Stimulated activated CD8-positive, alpha-beta memory T cell treated with anti-CD3 and anti-CD28 coated beads, Interleukin-7, amount 100 ng/mL, for 1 hour (primary cell): ENCODE data around the gene APOA5.
"Not testable (repeated sequence)": the region's sequence is repeated elsewhere in the genome, so short reads cannot be mapped to it uniquely, and the experiment has no call there.

Experiments
- DNase-seq, 2 donors: peaks; one replicate each; pipeline ENCODE4 v3.0.0-alpha.2; 2020; ENCODE audit warnings: low read depth in 2 of 2

APOA5 gene, protein sequence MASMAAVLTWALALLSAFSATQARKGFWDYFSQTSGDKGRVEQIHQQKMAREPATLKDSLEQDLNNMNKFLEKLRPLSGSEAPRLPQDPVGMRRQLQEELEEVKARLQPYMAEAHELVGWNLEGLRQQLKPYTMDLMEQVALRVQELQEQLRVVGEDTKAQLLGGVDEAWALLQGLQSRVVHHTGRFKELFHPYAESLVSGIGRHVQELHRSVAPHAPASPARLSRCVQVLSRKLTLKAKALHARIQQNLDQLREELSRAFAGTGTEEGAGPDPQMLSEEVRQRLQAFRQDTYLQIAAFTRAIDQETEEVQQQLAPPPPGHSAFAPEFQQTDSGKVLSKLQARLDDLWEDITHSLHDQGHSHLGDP

DNA sequence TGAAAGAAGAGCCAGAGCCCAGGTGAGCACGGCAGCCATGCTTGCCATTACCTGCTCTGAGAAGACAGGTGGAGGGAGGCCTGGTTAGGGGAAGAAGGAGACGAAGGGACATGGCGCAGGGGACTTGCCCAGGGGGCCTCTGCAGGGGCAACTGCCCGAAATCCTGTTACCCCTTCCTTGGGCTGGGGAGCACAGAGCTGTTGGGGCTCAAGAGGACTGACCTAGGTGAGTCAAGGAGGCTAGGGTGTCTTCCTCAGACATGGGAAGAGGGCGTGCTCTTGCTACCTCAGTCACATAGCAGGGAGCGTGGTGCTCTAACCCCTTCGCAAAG is at the start of gene APOA5:
APOA5 (minus strand) TSS at position 67 of the 331 bp plus-strand sequence; CDS start at position 48, 19 bp downstream.
- no peak for DNase-seq

DNA sequence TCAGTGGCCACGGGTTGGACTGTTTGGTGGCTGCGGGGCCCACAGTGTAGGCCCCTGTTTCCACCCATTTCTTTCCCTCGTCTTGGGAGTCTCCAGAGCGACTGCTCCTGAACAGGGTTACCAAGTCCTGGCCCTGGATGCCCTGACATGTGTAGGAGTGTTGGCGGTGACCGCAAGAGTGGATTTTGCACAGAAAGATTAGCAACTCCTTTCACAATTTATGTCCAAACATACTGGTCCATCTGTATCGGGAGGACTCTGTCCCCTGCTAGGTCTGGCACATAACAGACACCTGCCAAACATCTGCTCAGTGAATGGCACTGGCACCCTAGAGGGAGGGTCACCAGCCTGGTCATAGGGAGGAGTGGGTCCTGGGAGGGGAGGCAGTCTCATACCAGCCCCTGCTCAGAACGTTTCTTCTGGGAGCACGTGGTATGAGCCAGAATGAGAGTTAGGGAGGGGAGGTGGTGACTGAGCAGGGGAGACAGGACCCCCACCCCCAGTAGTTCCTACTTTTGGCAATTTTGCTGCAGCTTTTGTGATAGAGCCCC is 49.1 kb upstream of the APOA5 start:
- DNase-seq, result no peak

DNA sequence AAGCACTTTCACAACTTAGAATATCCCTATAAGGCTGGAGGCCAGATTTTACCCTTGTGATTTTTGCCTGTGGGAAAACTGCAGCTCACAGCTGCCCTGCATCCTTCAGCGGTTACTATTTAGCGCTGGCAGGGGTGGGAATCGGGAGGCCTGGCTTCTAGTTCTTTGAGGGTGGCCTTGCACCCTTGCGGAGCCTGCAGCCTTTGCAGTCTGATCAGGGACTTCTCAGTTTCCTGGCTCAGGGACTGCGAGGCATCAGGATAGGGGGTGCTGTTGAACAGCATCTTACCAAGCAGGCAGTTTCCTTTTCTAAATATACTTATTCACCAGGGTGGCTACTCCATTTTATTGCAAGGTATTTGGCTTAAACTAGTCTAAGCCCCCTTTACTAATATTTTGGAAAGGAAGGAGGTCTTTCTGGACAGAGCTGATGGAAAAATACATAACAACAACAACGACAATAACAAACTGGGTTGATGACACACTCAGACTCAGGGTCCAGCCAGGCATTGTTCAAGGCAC is 48.6 kb upstream of the APOA5 start:
- no peak for DNase-seq

DNA sequence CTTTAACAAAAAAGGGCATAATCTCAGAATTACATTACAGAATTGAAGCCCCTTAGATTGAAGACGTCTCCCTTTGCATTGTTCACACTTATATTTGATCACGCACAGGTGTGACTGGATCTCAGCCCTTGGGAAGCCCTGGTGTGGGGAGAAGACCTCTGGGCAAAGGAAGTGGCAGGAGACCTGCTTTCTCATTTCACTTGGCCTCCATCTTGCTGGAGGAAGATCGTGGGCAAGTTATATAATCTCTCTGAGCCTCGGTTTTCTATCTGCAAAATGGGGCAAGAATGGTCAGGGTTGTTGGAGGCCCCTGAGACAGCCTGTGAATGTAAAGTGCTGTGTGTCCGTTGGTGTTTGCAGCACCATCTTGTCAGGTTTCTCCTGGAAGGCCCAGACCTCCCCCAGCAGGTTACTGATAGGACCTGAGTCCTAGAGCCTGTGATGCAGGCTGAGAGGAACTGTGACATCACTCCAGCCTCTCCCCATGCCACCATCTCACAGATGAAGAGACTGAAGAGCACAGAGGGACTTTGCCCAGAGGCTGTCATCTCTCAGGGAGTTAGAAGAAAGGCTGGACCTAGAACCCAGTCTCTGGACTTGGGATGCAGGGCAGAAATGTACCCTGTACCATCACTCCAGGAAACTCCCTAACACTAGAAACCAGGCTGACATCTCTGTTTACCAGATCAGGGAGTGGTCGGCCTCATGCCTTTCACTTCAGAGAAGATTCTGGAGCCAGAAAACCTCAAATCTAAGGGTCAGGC is 46.8 kb upstream of the APOA5 start:
- no peak for DNase-seq

DNA sequence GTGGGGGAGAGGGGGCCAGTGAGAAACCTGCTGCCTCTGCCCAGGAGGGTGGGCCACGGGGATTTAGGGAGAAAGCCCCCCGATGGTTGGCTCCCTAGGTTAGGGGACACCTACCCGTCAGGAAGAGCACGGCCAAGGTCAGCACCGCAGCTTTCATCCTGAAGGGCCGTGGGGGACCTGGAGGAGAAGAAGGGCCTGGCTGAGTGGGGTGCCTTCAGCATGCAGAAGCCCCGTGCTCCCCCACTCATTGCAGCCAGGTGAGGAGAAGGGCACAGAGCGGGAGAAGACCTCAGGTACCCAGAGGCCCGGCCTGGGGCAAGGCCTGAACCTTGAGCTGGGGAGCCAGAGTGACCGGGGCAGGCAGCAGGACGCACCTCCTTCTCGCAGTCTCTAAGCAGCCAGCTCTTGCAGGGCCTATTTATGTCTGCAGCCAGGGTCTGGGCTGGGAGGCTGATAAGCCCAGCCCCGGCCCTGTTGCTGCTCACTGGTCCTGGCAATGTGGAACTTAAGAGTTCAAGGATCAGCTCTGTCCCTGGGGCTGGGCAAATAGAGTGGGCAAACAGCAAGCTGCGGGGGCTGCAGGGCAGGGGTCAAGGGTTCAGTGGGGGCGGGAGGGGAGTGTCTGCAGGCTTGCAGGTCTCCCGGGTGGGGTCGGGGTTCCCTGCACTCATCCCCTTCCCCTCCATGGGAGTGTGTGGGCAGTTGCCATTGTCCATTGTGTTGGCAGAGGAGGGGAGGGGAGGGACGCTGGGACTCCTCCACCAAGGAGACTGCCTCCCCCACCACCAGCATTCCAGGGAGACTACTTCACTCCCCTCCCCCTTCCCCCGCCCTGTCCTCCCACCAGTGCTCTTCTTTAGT is 45.8 kb upstream of the APOA5 start, which contains the start of gene APOA1:
APOA1 (minus strand) TSS at position 392 of the 861 bp plus-strand sequence; CDS start at position 157, 235 bp downstream.
- no peak for DNase-seq

DNA sequence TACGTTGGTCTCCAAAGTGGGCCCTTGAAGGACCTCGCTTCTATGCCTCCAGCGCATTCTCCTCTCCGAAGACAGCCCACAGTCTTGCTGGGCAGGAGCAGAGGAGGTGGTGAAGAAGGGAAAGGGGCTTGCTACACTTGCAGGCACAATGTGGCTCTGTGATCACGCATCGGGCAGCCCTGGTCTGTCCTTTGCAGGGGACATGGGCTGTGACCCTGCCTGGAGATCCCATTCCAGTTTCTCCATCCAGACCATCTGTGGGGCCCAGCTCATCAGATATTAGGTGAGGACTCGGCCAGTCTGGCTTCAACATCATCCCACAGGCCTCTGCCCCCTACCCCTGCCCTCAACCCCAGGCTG is 44.9 kb upstream of the APOA5 start:
- no peak for DNase-seq

DNA sequence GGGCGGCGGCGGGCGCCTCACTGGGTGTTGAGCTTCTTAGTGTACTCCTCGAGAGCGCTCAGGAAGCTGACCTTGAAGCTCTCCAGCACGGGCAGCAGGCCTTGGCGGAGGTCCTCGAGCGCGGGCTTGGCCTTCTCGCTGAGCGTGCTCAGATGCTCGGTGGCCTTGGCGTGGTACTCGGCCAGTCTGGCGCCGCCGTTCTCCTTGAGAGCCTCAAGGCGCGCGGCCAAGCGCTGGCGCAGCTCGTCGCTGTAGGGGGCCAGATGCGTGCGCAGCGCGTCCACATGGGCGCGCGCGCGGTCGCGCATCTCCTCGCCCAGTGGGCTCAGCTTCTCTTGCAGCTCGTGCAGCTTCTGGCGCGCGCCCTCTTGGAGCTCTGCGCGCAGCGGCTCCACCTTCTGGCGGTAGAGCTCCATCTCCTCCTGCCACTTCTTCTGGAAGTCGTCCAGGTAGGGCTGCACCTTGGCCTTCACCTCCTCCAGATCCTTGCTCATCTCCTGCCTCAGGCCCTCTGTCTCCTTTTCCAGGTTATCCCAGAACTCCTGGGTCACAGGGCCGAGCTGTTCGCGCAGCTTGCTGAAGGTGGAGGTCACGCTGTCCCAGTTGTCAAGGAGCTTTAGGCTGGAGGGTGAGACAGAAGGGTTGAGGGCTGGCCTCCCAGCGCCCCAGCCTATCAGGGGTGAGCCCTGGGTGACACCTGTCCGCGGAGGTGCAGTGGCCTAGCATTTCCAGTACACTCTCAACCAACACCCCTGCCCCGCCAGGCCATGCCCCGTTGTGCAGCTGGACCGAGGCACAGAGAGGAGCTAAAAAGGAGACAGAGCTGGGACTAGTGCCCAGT is 44.3 kb upstream of the APOA5 start:
- peak; percentile 53 to 55 for DNase-seq

DNA sequence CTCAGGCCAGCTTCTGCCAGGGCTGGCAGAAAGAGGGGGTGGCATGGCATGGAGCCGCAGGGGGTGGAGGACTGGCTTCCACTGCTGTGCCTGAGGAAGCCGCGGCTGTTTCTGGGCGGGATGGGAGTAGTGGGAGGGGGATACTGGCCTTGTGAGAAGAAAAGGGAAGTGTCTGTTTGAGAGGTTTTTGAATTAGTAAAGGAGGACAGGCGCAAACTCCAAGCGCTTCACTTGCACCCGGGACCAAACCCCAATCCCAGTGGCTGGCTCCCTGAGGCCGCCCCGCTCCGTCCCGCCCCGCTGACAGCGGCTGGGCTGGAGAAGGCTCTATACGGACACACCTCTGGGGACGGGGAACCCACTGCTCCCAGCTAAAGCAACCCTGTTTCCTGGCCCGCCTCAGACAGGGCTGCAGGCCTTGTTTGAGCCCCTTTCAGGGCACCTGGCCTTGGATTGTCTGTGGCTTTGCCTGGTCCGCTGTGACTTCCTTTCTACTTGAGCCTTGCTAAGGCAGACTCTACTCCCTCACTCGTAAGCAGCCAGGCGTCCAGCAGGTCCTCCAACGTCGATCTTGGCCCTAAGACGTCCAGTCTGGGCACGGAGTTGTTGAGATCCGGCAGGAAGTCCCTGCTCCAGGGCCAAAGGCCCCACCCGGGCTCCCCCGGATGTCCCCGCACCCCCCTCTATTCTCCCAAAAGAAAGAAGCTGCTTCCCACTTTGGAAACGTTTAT is 43.5 kb upstream of the APOA5 start:
- no peak for DNase-seq

DNA sequence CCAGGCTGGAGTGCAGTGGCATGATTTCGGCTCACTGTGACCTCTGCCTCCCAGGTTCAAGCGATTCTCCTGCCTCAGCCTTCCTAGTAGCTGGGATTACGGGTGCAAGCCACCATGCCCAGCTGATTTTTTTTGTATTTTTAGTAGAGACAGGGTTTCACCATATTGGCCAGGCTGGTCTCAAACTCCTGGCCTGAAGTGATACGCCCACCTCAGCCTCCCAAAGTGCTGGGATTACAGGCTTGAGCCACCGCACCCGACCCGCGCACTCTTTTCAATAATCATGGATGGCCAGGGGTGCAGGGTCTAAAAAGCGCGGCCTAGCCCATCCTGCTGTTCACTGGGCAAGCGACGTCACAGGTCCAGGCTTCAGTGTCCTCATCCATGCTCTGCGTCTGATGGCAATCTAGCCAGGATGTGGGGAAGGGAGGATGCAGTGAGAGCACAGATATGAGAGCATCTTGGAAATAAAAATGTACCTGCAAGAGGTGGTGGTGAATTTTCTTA is 42.9 kb upstream of the APOA5 start:
- DNase-seq, result not testable (repeated sequence)

DNA sequence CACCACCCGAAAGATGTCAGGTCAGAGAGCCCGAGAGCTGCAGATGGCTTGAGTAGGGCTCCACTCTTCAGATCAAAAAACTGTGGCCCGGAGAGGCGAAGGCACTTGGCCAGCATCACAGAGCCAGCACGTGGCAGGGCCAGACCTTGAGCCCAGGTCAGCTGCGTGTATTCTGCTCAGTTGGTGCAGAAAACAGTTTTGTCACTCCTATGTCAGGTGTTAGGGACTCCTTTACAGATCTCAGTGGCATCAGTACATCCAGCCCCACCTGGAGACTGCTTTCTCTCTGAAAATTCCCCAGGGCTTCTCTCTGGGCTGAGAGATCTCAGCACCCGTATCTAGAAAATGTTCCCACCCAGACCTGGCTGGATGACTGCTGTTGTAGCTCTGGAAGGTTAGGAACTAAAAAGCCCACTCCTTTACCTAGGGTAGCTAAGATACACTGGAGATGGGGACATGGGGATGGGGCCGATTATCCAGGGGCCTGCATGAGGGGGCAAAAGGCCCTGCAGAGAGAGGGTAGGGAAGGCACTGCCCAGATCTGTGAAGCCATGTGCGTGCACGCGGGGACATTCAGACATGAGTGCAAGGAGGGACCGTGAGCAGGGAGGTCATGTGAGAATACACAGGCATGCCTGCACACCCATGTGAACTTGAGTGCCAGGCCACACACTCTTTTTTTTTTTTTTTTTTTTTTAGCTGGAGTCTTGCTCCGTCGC is 42.3 kb upstream of the APOA5 start:
- no peak for DNase-seq

DNA sequence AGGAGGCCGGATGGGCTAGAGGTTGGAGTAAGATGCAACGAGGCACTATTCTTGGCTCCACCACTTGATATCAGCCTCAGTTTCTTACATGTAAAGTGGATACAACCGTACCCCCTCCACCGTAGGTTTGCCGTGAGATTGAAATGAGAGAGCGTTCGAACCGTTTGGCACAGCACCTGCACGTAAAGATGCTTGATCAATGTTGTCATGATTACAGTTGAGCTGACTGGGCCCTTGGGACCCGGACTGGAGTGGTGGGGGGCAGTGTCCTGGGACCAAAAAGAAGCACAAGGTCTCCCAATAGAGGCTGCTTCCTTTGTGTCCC is 41.8 kb upstream of the APOA5 start:
- DNase-seq, result no peak

DNA sequence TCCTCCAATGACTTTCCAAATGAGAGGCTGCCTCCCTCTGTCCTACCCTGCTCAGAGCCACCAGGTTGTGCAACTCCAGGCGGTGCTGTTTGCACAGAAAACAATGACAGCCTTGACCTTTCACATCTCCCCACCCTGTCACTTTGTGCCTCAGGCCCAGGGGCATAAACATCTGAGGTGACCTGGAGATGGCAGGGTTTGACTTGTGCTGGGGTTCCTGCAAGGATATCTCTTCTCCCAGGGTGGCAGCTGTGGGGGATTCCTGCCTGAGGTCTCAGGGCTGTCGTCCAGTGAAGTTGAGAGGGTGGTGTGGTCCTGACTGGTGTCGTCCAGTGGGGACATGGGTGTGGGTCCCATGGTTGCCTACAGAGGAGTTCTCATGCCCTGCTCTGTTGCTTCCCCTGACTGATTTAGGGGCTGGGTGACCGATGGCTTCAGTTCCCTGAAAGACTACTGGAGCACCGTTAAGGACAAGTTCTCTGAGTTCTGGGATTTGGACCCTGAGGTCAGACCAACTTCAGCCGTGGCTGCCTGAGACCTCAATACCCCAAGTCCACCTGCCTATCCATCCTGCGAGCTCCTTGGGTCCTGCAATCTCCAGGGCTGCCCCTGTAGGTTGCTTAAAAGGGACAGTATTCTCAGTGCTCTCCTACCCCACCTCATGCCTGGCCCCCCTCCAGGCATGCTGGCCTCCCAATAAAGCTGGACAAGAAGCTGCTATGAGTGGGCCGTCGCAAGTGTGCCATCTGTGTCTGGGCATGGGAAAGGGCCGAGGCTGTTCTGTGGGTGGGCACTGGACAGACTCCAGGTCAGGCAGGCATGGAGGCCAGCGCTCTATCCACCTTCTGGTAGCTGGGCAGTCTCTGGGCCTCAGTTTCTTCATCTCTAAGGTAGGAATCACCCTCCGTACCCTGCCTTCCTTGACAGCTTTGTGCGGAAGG is 40.9 kb upstream of the APOA5 start:
- no peak for DNase-seq

DNA sequence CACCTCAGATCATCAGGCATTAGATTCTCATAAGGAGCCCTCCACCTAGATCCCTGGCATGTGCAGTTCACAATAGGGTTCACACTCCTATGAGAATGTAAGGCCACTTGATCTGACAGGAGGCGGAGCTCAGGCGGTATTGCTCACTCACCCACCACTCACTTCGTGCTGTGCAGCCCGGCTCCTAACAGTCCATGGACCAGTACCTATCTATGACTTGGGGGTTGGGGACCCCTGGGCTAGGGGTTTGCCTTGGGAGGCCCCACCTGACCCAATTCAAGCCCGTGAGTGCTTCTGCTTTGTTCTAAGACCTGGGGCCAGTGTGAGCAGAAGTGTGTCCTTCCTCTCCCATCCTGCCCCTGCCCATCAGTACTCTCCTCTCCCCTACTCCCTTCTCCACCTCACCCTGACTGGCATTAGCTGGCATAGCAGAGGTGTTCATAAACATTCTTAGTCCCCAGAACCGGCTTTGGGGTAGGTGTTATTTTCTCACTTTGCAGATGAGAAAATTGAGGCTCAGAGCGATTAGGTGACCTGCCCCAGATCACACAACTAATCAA is 40.2 kb upstream of the APOA5 start:
- no peak for DNase-seq

DNA sequence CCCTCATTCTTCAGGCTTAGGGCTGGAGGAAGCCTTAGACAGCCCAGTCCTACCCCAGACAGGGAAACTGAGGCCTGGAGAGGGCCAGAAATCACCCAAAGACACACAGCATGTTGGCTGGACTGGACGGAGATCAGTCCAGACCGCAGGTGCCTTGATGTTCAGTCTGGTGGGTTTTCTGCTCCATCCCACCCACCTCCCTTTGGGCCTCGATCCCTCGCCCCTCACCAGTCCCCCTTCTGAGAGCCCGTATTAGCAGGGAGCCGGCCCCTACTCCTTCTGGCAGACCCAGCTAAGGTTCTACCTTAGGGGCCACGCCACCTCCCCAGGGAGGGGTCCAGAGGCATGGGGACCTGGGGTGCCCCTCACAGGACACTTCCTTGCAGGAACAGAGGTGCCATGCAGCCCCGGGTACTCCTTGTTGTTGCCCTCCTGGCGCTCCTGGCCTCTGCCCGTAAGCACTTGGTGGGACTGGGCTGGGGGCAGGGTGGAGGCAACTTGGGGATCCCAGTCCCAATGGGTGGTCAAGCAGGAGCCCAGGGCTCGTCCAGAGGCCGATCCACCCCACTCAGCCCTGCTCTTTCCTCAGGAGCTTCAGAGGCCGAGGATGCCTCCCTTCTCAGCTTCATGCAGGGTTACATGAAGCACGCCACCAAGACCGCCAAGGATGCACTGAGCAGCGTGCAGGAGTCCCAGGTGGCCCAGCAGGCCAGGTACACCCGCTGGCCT is 38.7 kb upstream of the APOA5 start:
- DNase-seq, result no peak

DNA sequence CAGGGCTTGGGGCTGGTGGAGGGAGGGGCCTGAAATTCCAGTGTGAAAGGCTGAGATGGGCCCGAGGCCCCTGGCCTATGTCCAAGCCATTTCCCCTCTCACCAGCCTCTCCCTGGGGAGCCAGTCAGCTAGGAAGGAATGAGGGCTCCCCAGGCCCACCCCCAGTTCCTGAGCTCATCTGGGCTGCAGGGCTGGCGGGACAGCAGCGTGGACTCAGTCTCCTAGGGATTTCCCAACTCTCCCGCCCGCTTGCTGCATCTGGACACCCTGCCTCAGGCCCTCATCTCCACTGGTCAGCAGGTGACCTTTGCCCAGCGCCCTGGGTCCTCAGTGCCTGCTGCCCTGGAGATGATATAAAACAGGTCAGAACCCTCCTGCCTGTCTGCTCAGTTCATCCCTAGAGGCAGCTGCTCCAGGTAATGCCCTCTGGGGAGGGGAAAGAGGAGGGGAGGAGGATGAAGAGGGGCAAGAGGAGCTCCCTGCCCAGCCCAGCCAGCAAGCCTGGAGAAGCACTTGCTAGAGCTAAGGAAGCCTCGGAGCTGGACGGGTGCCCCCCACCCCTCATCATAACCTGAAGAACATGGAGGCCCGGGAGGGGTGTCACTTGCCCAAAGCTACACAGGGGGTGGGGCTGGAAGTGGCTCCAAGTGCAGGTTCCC is 38.0 kb upstream of the APOA5 start, which contains the start of gene APOC3:
APOC3 (plus strand) TSS at position 383 of the 659 bp plus-strand sequence. CDS start 676 bp downstream, outside the sequence.
- no peak for DNase-seq
